Measurements from ENCODE around the gene FNBP1.

GRCh38 chr9:129946246-129946995 is 96.6 kb downstream of the FNBP1 start:
- TF ChIP-seq CTCF (IDR thresholded peaks at IDR 0.05; ENCODE audit: poor library complexity) (no peak), EZH2 (IDR thresholded peaks at IDR 0.05; ENCODE audit: borderline replicate concordance) (no peak), EZH2phosphoT487 (IDR thresholded peaks at IDR 0.05; ENCODE audit: low read depth, severe bottlenecking, unreplicated experiment) (no peak)

All from hepatocyte (in vitro differentiated cells).